Muscle of leg (tissue), 11 donors: ENCODE data around the gene MIEF1. TPM values are rescaled to one million over a fixed set of nuclear protein-coding genes. Genes with fewer than 3 reads are reported as not detected.

Source experiments
- DNase-seq: peaks from one replicate; pipeline ENCODE4 v3.0.0; 2013
- H3K27ac ChIP-seq: one replicate; pipeline ENCODE4 v1.5.1; 2013; ENCODE audit warnings: mild to moderate bottlenecking, low read length, control low read depth
- H3K27me3 ChIP-seq: one replicate; pipeline ENCODE4 v1.6.1; 2013; ENCODE audit warnings: low read length; ENCODE audit not compliant: control insufficient read depth, insufficient read depth
- H3K36me3 ChIP-seq: one replicate; pipeline ENCODE4 v1.6.1; 2013; ENCODE audit warnings: low read length; ENCODE audit not compliant: control insufficient read depth, insufficient read depth
- H3K4me1 ChIP-seq: one replicate; pipeline ENCODE4 v1.6.1; 2013; ENCODE audit warnings: low read length; ENCODE audit not compliant: control insufficient read depth, insufficient read depth
- H3K4me3 ChIP-seq: one replicate; pipeline ENCODE4 v1.5.1; 2013; ENCODE audit warnings: low read length, control low read depth
- H3K9me3 ChIP-seq: replicated peaks from 2 replicates; pipeline ENCODE4 v1.6.1; 2013; ENCODE audit warnings: low read depth, low read length; ENCODE audit not compliant: control insufficient read depth
- WGBS: methylation state at CpG from one replicate; pipeline ENCODE4 v1.1.5; 2013; ENCODE audit warnings: missing lambda C conversion rate; ENCODE audit not compliant: insufficient coverage; 5-methylcytosine and 5-hydroxymethylcytosine counted together
- polyA plus RNA-seq, 8 donors: library from polyadenylated mRNA; unstranded; fragments of 120-200 nt; gene quantifications; one replicate each; pipeline versions ENCODE4 v1.2.1 to v1.2.3, GENCODE V29; 2013; ENCODE audit warnings: inconsistent platforms in 1 of 8, low replicate concordance in 1 of 8; ENCODE audit not compliant: insufficient read length in 8 of 8, insufficient read depth in 1 of 8
- total RNA-seq: library from RNA; stranded (reverse); fragments of 120-200 nt; gene quantifications from one replicate; pipeline ENCODE4 v1.2.4, GENCODE V29; 2013

MIEF1 gene
- total and polyA plus RNA-seq, 9 donors, result 9.4 to 21.7 (median 18.0) TPM

DNA sequence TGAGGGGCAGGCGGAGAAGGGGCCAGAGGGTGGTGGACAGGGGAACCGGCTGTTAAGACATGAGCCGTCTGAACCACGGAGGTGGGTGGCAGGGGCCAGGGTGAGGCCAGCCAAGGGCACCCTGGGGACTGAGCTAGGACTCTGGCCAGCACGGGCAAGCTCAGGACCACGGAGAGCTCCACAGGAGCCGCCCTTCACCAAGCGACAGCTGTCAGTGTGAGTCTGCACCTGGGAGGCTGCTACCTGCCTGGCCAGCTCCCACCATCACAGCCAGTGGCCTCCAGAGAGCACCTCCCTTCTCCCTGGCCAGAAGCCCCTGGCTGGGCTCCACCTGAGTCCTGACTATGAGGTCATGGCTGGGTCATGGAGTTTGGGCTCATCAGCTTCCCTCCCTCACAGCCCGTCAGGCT lies 23.6 kb upstream of the MIEF1 start:
- peaks cover 47% of the 10 kb centered on the region for H3K4me1 ChIP-seq
- WGBS, result 25% methylated on average over 7 of the region's 9 CpGs

DNA sequence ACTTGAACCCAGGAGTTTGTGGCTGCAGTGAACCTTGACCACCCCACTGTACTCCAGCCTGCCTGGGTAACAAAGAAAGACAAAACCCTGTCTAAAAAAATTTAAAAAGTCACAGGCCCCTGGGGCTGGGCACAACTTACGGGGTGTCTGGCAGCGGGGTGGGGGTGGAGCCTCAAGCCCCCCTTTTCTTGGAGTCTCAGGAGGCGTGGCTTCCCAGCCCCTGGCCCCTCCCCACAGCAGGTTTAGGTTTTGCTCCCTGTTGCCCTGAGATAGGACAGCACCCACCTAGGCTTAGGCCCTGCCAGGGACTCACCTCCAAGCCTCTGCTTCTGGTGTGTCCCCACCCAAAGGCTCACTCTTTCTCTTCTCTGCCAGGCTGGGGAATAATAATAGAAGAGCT lies 22.8 kb upstream of the MIEF1 start:
- DNase-seq, result no peak
- Histone ChIP-seq H3K27me3 (no peaks in the 10 kb centered on the region), H3K36me3 (no peaks in the 10 kb centered on the region), H3K27ac (no peak overlapping the region), H3K4me1 (peaks cover 40% of the 10 kb centered on the region), H3K4me3 (no peak overlapping the region), H3K9me3 (no peaks in the 10 kb centered on the region)
- WGBS, result 79% methylated on average over 3 of the region's 3 CpGs

More for the DNA sequence above, 23.6 kb upstream of the MIEF1 start:
- Histone ChIP-seq H3K27me3 (no peaks in the 10 kb centered on the region), H3K4me3 (no peak overlapping the region), H3K9me3 (no peaks in the 10 kb centered on the region), H3K36me3 (no peaks in the 10 kb centered on the region), H3K27ac (no peak overlapping the region)
- peak; percentile 55 for DNase-seq

DNA sequence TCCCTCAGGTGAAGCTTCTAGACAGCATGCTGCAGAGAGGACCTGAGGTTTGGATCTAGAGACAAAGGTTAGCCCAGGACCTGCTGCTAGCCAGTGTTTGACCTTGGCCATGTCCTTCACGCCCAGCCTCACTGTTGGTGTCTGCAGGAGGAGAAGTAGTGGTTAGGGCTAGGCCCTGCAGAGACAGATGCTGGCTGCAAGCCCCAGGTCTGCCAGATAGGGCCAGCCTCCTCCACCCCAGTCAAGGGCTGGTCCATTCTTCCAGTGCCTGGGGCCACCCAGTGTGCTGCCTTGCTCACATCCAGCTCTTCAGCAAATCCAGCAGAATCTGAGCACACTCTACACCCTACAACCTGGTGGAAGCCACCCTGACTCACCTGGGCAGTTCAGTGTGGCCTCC lies 21.5 kb upstream of the MIEF1 start:
- no peaks in the 10 kb centered on the region for H3K27me3 ChIP-seq
- H3K9me3 ChIP-seq, result no peaks in the 10 kb centered on the region
- no peak for DNase-seq
- H3K4me3 ChIP-seq, result no peak overlapping the region
- no peaks in the 10 kb centered on the region for H3K36me3 ChIP-seq
- peaks cover 27% of the 10 kb centered on the region for H3K4me1 ChIP-seq
- H3K27ac ChIP-seq, result no peak overlapping the region
- WGBS, result 33% methylated on average over 1 of the region's 1 CpG

DNA sequence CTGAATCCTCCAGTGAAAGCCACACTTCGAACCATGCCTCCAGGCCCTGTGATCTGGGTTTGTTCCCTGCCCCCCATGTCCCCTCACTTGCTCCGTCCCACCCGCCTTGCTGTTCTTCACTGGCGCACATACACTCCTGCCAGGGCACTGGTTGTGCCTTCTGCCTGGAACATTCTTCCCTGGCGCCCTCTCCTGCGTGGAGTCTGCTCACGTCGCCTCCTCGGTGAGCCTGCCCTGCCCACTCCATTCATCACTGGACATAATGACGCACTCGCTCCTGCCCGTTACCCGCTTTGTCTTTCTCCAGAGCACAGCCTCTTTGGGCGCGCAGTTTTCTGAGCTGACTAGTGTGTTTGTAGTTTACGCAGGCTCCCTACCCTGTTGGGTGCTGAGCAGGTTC lies 21.0 kb upstream of the MIEF1 start:
- H3K9me3 ChIP-seq, result no peaks in the 10 kb centered on the region
- no peaks in the 10 kb centered on the region for H3K36me3 ChIP-seq
- no peaks in the 10 kb centered on the region for H3K27me3 ChIP-seq
- no peak overlapping the region for H3K27ac ChIP-seq
- DNase-seq, result no peak
- 87% methylated on average over 15 of the region's 16 CpGs for WGBS
- H3K4me3 ChIP-seq, result no peak overlapping the region
- H3K4me1 ChIP-seq, result peaks cover 23% of the 10 kb centered on the region

DNA sequence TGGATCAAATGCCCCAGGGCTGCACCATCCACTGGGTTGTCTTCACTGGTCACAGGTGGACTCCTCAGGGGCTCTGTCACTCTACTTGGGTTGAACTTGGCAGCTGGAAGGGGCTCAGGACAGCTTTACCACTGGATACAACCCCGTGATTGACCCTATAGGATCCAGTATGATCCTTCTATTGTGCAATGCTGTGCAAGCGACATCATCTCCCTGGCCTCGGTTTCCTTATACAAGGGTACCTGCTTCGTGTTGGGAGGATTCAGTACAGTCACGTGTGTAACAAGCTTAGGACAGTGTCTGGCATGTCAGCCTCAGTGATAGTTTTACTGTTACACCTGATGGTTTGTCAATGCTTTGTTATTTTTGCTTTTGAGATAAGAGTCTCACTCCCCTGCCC lies 20.5 kb upstream of the MIEF1 start:
- Histone ChIP-seq H3K27ac (no peak overlapping the region), H3K27me3 (no peaks in the 10 kb centered on the region), H3K4me3 (no peak overlapping the region), H3K36me3 (no peaks in the 10 kb centered on the region), H3K9me3 (no peaks in the 10 kb centered on the region), H3K4me1 (peaks cover 18% of the 10 kb centered on the region)
- no peak for DNase-seq
- WGBS, result 94% methylated on average over 5 of the region's 5 CpGs

DNA sequence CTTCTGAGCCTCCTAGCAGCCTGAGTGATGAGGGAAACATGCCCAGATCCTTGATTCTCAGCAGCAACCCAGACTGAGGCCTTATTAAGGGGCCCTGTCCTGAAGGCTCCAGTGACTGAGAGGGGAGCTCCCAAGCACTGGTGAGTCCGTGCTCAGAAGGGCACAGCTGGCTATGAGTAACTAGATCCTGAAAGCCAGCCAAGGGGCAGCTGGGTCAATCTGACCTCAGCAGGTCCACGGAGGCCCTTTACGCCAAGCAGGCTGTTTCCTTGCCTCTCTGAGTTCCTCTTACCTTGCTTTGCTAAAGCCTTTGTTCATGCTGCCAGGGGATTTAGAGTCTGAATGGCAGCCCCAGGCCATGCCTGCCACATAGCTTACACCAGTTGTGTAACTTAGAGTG lies 19.3 kb upstream of the MIEF1 start:
- DNase-seq, result no peak
- H3K27me3 ChIP-seq, result no peaks in the 10 kb centered on the region
- no peak overlapping the region for H3K4me3 ChIP-seq
- H3K27ac ChIP-seq, result no peak overlapping the region
- H3K9me3 ChIP-seq, result no peaks in the 10 kb centered on the region
- no peaks in the 10 kb centered on the region for H3K36me3 ChIP-seq
- WGBS, result 69% methylated on average over 2 of the region's 3 CpGs
- peaks cover 21% of the 10 kb centered on the region for H3K4me1 ChIP-seq

DNA sequence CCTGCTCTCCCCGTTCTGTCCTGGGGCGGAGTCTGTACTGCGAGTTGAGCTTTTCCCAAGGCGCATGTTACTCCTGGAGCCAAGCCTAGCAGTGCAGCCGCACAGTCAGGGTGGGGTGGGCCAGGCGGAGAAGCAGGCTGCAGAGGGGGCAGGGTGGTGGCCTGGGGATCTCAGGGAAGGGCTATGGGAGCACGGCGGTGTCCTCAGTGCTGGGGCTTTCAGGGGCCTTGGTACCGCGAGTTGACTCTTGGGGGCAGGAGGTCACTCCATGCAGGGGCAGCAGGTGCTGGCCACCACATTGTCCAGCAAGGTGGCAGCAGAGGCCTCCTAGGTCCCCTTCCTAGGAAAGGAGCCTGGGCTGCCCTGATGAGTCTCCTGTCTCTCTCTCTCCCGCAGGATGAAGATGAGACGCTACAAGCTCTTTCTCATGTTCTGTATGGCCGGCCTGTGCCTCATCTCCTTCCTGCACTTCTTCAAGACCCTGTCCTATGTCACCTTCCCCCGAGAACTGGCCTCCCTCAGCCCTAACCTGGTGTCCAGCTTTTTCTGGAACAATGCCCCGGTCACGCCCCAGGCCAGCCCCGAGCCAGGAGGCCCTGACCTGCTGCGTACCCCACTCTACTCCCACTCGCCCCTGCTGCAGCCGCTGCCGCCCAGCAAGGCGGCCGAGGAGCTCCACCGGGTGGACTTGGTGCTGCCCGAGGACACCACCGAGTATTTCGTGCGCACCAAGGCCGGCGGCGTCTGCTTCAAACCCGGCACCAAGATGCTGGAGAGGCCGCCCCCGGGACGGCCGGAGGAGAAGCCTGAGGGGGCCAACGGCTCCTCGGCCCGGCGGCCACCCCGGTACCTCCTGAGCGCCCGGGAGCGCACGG lies 14.9 kb upstream of the MIEF1 start:
- Histone ChIP-seq H3K27me3 (no peaks in the 10 kb centered on the region), H3K4me1 (peaks cover 14% of the 10 kb centered on the region), H3K9me3 (no peaks in the 10 kb centered on the region), H3K36me3 (no peaks in the 10 kb centered on the region), H3K27ac (no peak overlapping the region), H3K4me3 (no peak overlapping the region)
- WGBS, result 75% methylated on average over 43 of the region's 45 CpGs
- peak; percentile 66 for DNase-seq

DNA sequence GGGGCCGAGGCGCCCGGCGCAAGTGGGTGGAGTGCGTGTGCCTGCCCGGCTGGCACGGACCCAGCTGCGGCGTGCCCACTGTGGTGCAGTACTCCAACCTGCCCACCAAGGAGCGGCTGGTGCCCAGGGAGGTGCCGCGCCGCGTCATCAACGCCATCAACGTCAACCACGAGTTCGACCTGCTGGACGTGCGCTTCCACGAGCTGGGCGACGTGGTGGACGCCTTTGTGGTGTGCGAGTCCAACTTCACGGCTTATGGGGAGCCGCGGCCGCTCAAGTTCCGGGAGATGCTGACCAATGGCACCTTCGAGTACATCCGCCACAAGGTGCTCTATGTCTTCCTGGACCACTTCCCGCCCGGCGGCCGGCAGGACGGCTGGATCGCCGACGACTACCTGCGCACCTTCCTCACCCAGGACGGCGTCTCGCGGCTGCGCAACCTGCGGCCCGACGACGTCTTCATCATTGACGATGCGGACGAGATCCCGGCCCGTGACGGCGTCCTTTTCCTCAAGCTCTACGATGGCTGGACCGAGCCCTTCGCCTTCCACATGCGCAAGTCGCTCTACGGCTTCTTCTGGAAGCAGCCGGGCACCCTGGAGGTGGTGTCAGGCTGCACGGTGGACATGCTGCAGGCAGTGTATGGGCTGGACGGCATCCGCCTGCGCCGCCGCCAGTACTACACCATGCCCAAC lies 14.1 kb upstream of the MIEF1 start:
- H3K4me3 ChIP-seq, result no peak overlapping the region
- H3K9me3 ChIP-seq, result no peaks in the 10 kb centered on the region
- no peaks in the 10 kb centered on the region for H3K27me3 ChIP-seq
- no peak overlapping the region for H3K27ac ChIP-seq
- 94% methylated on average over 70 of the region's 70 CpGs for WGBS
- peaks cover 14% of the 10 kb centered on the region for H3K4me1 ChIP-seq
- DNase-seq, result no peak
- H3K36me3 ChIP-seq, result no peaks in the 10 kb centered on the region

DNA sequence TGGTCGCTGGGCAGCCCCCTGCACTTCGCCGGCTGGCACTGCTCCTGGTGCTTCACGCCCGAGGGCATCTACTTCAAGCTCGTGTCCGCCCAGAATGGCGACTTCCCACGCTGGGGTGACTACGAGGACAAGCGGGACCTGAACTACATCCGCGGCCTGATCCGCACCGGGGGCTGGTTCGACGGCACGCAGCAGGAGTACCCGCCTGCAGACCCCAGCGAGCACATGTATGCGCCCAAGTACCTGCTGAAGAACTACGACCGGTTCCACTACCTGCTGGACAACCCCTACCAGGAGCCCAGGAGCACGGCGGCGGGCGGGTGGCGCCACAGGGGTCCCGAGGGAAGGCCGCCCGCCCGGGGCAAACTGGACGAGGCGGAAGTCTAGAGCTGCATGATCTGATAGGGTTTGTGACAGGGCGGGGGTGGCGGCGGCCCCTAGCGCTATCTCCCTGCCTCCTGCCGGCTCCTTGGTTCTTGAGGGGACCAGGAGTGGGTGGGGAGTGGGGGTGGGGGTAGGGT lies 13.5 kb upstream of the MIEF1 start:
- no peak for DNase-seq
- Histone ChIP-seq H3K27ac (no peak overlapping the region), H3K9me3 (no peaks in the 10 kb centered on the region), H3K27me3 (no peaks in the 10 kb centered on the region), H3K4me3 (no peak overlapping the region), H3K36me3 (no peaks in the 10 kb centered on the region), H3K4me1 (peaks cover 14% of the 10 kb centered on the region)
- WGBS, result 98% methylated on average over 21 of the region's 39 CpGs
